NCI-H2171 (cell line): Measurements from ENCODE around the gene ANKRD13A.

Experiments
- DNase-seq: peaks from one replicate; lab custom pipeline; 2025; lab: John Stamatoyannopoulos, UW

The ANKRD13A gene

DNA sequence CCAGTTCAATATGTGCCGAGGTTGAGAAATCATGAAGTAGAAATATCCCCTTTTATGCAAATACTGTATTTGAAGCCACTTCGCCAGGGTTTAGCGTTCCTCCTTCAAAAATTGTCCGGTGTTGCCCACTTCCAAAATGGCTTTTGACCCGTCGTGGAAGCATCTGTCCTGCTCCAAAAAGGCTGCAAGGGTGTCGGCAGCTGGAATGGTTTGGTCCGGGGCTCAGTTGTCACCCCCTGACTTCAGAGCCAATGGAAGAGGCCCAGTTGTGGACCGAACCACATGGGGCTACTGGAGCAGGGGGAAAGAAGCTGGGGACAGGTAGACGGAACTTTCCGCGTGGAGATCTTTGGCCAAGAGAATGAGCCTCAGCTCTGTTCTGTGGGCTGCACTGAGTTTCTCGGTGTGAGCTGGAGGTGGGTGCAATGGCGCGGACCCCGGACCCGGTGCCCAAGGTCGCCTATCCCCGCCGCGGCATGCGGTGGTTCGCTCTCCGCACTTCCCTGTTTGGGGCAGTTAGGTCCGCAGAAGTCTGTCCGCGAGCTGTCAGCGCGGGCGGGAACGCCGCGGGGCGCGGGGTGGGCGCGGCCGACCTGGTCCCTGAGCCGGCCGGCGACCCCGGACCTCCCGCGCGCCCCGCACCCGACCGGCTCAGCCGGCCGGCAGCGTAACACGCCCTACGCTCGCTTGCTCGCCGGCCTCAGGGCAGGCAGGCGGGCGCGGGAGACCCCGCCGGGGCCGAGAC is at the start of gene ANKRD13A:
Gene ANKRD13A (plus strand): TSS at position 527 of the 745 bp plus-strand sequence. CDS start 259 bp downstream, outside the sequence.
- peak; percentile 88 for DNase-seq

- DNase-seq, result no peak
These were observed 48.6 kb upstream of the ANKRD13A start for GRCh38 chr12:109950625-109951024.

DNA sequence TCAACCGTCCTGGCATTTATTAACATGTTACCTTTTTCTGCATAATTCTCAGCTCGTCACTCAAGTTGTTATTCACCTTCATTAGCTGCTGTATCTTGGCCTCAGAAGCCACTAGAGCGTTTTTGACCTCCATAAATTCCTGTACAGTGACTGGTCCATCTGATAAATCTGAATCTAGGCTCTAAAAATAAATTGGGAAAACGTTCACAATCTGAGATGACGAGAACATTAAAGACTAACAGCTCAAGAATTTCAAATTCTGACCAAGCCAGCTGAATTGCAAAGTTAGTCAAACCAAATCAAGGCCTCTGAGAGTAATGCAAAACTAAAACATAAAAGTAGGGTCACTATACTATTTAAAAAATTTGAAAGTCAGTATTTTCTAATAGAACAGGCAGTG is 48.1 kb upstream of the ANKRD13A start:
- DNase-seq, result no peak

DNA sequence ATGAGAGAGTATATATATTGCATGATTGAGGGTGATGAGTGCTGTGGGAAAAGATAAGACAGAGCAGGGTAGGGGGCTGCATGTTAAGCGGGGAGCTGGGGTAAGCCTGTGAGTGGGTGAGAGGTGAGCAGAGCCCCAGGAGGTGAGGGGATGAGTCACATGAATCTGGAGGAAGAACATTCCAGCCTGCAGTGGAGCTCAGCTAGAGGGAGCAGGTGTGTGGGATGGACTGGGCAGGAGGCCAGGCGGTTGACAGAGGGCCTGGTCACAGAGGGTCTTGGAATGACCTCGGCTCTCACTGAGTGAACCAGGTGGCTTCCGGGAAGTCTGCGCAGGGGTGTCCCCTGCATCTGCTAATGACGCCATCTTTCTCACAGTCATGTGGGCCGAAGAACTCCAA is 47.5 kb upstream of the ANKRD13A start:
- DNase-seq, result no peak

DNA sequence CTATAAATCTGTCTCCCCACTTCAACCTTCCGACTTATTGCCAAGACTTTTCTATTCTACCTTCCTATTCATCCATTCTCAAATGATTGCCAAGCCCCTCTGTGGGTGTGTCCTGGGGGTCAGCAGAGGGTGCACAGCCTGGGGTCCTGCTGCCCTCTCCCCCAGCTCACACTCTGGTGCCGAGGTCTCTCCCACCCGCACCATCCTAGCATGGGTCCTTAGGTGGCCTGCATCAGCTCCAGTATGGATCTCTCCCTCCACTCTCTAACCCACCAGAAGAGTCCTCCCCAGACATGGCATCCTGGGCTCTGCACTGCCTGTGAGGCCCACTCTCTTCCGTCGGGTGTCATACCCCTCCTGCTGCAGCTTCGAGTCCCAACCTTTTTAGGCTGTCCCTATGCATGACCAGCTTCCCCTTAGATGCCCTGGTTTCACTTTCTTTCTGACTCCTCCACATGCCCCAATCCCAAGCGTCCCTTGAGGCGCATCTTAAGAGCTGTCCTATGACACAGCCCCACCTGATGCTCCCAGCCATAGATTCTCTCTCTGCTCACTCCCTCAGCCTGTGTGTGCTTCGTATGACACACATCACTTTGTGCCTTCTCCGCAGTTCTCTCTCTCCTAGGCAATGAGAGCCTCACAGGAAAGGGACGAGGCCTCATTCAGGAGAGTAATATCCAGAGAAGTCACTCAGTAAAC is 46.9 kb upstream of the ANKRD13A start:
- DNase-seq, result no peak

GRCh38 chr12:109952873-109953272 is 46.4 kb upstream of the ANKRD13A start:
- DNase-seq, result no peak

GRCh38 chr12:109953656-109954055 is 45.6 kb upstream of the ANKRD13A start:
- no peak for DNase-seq

DNA sequence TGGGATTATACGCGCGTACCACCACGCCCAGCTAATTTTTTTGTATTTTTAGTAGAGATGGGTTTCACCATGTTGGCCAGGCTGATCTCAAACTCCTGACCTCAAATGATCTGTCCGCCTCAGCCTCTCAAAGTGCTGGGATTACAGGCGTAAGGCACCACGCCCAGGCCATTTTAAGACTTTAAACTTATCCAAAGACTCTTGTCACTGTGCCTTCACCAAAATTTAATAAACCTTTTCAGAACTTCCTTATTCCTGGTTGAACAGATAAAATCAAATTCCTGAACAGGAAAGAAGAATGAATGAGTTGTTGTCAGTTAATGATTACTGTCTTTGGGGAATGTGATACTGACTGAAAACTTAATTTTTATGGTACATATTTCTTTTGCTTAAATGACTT is 40.9 kb upstream of the ANKRD13A start:
- no peak for DNase-seq

- DNase-seq, result no peak
These were observed 39.7 kb upstream of the ANKRD13A start for GRCh38 chr12:109959411-109960093.

GRCh38 chr12:109961201-109961600 is 38.0 kb upstream of the ANKRD13A start:
- DNase-seq, result no peak

DNA sequence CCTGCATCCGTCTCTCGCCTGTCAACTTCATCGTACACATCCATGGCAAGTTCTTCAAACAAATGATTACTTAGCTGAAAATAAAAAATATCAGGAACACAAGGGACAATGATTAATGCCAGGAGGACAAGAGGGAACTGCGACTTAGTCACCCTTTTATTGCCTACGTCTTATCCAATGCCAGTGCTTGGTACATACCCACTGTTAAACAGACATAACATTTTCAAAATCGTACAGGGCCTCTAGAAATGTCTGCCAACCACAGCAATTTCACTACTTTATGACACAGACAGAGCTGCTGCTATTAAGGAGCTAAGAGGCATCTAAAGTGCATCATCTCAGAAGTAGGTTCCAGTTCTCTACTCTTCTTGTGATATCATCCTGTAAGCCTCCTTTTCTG is 37.6 kb upstream of the ANKRD13A start:
- DNase-seq, result no peak

GRCh38 chr12:109962398-109962797 is 36.8 kb upstream of the ANKRD13A start:
- DNase-seq, result peak; percentile 14

DNA sequence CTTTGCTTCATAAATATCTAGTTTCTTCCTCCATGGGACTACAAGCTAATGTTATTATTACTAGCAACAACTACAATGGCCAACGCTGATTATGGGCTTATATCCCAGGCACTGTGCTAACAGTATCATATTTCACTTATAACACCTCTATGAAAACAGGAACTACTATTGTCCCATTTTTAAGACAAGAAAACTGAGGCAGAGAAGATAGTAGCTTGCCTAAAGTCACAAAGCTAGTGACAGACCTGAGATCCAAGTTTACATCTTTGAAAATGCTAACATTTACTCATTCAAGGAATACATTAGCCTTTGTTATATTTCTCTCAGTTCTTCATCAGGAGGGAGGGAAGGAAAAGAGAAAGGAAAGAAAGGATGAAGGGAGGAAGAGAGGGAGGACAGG is 35.9 kb upstream of the ANKRD13A start:
- DNase-seq, result no peak

DNA sequence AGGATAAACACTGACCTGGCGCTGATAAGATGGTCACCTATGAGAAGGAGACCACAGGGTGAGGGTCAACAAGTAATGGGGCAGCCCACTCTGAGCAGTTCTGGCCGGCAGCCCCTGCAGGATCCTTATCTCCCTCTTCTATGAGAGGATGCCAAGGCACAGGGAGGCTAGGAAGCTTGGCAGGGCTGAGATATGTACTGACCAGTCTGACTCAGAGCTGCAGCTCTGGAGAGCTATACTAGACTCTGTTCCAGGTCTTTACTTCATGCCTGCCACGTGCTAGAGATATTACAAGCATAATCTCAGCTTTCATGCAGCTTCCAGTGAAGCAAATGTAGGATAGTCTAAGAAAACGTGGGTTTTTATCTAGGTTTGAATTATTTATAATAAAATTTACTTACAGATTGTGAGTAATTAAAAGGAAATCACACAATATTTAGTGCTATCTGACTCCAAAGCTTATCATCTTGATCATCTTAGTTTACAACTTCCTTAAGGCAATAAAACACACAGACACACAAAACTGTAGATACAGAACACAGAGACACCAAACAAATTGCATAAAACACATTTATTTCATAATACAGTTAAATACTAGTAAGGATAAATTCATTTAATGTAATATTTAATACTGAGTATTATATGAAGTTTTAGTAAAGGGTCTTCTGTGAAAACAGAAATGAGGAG is 35.3 kb upstream of the ANKRD13A start:
- no peak for DNase-seq

GRCh38 chr12:109966546-109966945 is 32.7 kb upstream of the ANKRD13A start:
- no peak for DNase-seq

- DNase-seq, result no peak
These were observed 31.7 kb upstream of the ANKRD13A start for GRCh38 chr12:109967383-109968031.

- DNase-seq, result no peak
These were observed 31.2 kb upstream of the ANKRD13A start for GRCh38 chr12:109968032-109968420.

GRCh38 chr12:109968801-109969200 is 30.4 kb upstream of the ANKRD13A start:
- DNase-seq, result no peak

DNA sequence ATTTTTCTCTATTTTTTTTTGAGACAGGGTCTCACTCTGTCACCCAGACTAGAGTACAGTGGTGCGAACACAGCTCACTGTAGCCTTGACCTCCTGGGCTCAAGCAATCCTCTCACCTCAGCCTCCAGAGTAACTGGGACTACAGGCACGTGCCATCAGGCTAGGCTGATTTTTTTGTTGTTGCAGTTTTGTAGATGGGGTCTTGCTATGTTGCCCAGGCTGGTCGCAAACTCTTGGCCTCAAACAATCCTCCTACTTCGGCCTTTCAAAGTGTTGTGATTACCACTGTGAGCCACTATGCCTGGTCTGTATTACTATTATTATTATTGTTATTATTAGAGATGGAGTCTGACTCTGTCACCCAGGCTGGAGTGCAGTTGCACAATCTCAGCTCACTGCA is 26.4 kb upstream of the ANKRD13A start:
- DNase-seq, result no peak

DNA sequence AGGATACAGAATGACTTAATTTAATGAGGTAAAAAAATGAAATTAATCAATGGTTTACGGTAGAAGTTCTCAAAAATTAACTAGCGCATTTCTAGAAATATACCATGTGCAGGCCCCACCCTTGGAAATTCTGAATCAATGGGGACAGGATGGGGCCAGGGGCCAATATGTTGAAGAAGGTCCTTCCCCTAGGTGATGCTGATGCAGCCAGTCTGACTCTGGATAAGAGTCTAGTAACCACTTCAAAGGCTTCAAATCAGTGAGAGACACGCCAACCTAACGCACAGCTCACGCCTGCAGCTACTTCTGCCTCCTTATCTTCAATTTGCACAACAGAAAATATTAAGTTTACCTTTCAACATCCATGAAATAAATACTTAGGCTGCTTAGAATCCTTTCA is 17.9 kb upstream of the ANKRD13A start:
- no peak for DNase-seq

DNA sequence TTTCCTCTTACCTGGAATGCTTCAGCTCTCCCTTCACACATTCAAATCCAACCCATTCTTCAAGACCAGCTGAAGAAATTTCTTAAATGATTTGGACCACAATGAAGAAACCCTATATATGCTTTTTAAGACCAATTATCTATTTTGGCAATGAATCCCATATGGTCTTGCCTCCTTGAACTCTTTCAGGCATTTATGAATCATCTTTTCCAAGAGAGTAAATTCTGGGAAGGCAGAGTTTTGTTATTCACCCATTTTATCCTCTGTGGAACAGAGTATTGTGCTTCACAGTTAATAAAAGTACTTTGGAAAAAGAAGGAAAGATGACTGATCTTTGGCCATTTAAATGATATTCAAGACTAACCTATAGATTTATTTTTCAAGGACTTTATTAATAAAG is 17.0 kb upstream of the ANKRD13A start:
- no peak for DNase-seq
